ENCODE data around the gene GMDS.

Gene GMDS

GRCh38 chr6:1729133-1729749, 516.2 kb downstream of the GMDS start:
- no peak for TF ChIP-seq TAF1 (IDR thresholded peaks at IDR 0.05; ENCODE audit: borderline replicate concordance, low read depth, low read length)
- TF ChIP-seq POLR2A (IDR thresholded peaks at IDR 0.05; ENCODE audit: low read depth, low read length) = no peak
- TF ChIP-seq POLR2AphosphoS5 (IDR thresholded peaks at IDR 0.05; ENCODE audit: low read depth, low read length) = no peak
- DNase-seq (ENCODE audit: insufficient read length) = no peak
- no peak for FAIRE-seq

DNA sequence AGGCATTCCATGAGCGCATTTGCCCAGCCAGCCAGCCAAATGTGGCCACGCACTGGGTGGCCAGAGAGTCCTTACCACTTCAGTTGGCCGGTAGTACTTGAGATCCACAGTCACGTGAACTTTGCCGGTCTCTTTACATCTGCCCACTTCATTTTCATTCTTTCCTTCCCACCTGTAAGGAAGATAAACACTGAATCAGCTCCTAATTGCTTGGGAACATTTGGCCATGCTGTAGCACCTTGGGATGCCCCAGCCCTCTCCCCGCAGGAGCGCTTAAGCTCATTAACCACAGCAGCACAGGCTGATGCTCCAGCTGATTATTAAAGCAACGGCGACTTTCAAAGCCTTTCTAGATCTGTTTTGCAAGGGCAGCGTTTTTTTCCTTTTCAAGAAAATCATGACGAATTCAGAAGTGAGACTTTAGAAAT, 519.0 kb downstream of the GMDS start:
- no peak for FAIRE-seq
- TF ChIP-seq TAF1 (IDR thresholded peaks at IDR 0.05; ENCODE audit: borderline replicate concordance, low read depth, low read length) (no peak), POLR2AphosphoS5 (IDR thresholded peaks at IDR 0.05; ENCODE audit: low read depth, low read length) (no peak), POLR2A (IDR thresholded peaks at IDR 0.05; ENCODE audit: low read depth, low read length) (no peak)
- DNase-seq (ENCODE audit: insufficient read length) = no peak

DNA sequence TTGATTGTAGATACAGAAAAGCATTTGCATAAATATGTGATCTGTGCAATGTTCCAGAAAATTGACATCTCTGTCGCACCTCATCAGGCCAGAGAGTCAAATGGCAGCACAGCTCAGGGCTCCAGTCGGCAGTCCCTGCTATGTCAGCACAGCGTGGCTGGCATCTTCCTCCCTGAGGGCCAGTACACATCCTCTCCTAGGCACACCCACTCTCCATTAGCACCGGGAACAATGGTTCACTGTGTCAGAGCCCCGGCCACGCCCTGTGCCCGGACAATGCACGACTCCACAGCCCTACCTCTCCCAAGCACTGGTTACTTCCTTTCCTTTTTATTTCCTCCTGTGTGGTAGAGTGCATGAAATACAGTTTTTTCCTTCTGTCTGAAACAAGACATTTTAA, 520.8 kb downstream of the GMDS start:
- FAIRE-seq (no peak), DNase-seq (ENCODE audit: insufficient read length) (no peak)
- TF ChIP-seq TAF1 (IDR thresholded peaks at IDR 0.05; ENCODE audit: borderline replicate concordance, low read depth, low read length) (no peak), POLR2AphosphoS5 (IDR thresholded peaks at IDR 0.05; ENCODE audit: low read depth, low read length) (no peak)

GRCh38 chr6:1724124-1724523, 521.3 kb downstream of the GMDS start:
- TF ChIP-seq TAF1 (IDR thresholded peaks at IDR 0.05; ENCODE audit: borderline replicate concordance, low read depth, low read length) (no peak), POLR2A (IDR thresholded peaks at IDR 0.05; ENCODE audit: low read depth, low read length) (no peak), POLR2AphosphoS5 (IDR thresholded peaks at IDR 0.05; ENCODE audit: low read depth, low read length) (no peak)
- no peak for DNase-seq (ENCODE audit: insufficient read length)
- peak; percentile 9 for FAIRE-seq

DNA sequence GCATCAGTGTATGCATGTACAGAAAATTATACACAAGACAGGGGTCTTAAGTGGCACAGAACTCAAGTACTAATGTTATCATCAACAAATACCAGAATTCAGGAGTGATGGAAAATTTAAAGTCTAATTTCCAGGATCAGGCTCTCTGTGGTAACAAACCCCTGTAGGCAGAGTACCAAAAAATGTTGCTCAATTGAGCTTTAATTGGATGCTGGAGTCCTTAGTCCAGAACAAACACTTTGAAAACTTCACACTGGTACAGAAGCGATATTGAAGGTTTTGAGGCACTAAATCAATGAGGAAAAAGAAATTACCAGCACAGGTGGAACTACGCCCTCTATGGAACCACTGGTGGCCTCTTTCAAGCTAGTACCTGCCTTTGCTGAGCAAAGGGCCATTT, 522.6 kb downstream of the GMDS start:
- TF ChIP-seq POLR2A (IDR thresholded peaks at IDR 0.05; ENCODE audit: low read depth, low read length) (no peak), POLR2AphosphoS5 (IDR thresholded peaks at IDR 0.05; ENCODE audit: low read depth, low read length) (no peak)
- DNase-seq (ENCODE audit: insufficient read length) (no peak), FAIRE-seq (no peak)

- FAIRE-seq (no peak), DNase-seq (ENCODE audit: insufficient read length) (no peak)
- no peak for TF ChIP-seq TAF1 (IDR thresholded peaks at IDR 0.05; ENCODE audit: borderline replicate concordance, low read depth, low read length)
- TF ChIP-seq POLR2AphosphoS5 (IDR thresholded peaks at IDR 0.05; ENCODE audit: low read depth, low read length) = no peak
- TF ChIP-seq POLR2A (IDR thresholded peaks at IDR 0.05; ENCODE audit: low read depth, low read length) = no peak
These were observed 524.6 kb downstream of the GMDS start for GRCh38 chr6:1720620-1721322.

DNA sequence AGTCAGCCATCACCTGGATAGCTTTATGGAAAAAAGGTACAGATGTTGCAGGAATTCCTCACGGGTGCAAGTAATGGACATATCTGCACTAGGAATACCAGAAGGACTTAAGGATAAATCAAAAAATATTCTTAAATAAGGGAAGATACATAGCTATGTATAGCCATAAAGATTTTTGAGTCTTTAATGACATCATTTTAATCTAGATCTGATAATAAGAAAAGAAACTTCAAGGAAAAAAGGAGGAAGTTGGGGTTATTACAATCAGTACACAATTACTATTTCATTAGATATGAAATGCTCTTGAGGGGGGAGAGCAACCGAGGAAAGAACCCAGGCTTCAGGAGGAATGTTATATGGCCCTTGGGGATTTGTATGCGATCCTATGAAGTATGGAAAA, 525.5 kb downstream of the GMDS start:
- TF ChIP-seq POLR2AphosphoS5 (IDR thresholded peaks at IDR 0.05; ENCODE audit: low read depth, low read length) (no peak), TAF1 (IDR thresholded peaks at IDR 0.05; ENCODE audit: borderline replicate concordance, low read depth, low read length) (no peak), POLR2A (IDR thresholded peaks at IDR 0.05; ENCODE audit: low read depth, low read length) (no peak)

GRCh38 chr6:1716868-1717267, 528.5 kb downstream of the GMDS start:
- no peak for TF ChIP-seq POLR2AphosphoS5 (IDR thresholded peaks at IDR 0.05; ENCODE audit: low read depth, low read length)
- DNase-seq (ENCODE audit: insufficient read length) (no peak), FAIRE-seq (no peak)

More for the DNA sequence above, 525.5 kb downstream of the GMDS start:
- FAIRE-seq (no peak), DNase-seq (ENCODE audit: insufficient read length) (no peak)

- FAIRE-seq = no peak
- no peak for DNase-seq (ENCODE audit: insufficient read length)
- no peak for TF ChIP-seq POLR2A (IDR thresholded peaks at IDR 0.05; ENCODE audit: low read depth, low read length)
- no peak for TF ChIP-seq TAF1 (IDR thresholded peaks at IDR 0.05; ENCODE audit: borderline replicate concordance, low read depth, low read length)
- TF ChIP-seq POLR2AphosphoS5 (IDR thresholded peaks at IDR 0.05; ENCODE audit: low read depth, low read length) = no peak
These were observed 529.0 kb downstream of the GMDS start for GRCh38 chr6:1716396-1716795.

DNA sequence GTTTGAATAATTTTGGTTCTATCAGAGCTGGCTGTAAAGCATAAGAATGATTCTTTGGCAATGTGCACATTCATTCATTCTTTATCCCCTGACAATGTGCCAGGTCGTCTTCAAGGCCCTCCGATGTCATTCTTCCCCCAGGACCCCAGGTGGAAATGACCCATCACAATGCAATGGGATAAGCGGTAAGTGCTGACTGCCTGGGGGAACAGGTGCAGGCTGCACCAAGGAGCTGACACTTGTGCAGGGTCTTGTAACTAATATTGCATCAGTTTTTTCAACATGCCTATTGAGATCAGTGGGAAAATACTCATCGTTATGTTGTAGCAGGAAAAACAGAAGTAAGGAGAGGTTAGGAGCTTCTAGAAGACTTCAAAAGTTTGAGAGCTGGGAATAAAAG, 530.1 kb downstream of the GMDS start:
- TF ChIP-seq POLR2A (IDR thresholded peaks at IDR 0.05; ENCODE audit: low read depth, low read length) = no peak
- TF ChIP-seq TAF1 (IDR thresholded peaks at IDR 0.05; ENCODE audit: borderline replicate concordance, low read depth, low read length) = no peak
- no peak for TF ChIP-seq POLR2AphosphoS5 (IDR thresholded peaks at IDR 0.05; ENCODE audit: low read depth, low read length)
- FAIRE-seq (no peak), DNase-seq (ENCODE audit: insufficient read length) (no peak)

GRCh38 chr6:1714654-1715053, 530.8 kb downstream of the GMDS start:
- no peak for TF ChIP-seq POLR2A (IDR thresholded peaks at IDR 0.05; ENCODE audit: low read depth, low read length)
- TF ChIP-seq POLR2AphosphoS5 (IDR thresholded peaks at IDR 0.05; ENCODE audit: low read depth, low read length) = no peak
- no peak for TF ChIP-seq TAF1 (IDR thresholded peaks at IDR 0.05; ENCODE audit: borderline replicate concordance, low read depth, low read length)
- no peak for DNase-seq (ENCODE audit: insufficient read length)
- no peak for FAIRE-seq

DNA sequence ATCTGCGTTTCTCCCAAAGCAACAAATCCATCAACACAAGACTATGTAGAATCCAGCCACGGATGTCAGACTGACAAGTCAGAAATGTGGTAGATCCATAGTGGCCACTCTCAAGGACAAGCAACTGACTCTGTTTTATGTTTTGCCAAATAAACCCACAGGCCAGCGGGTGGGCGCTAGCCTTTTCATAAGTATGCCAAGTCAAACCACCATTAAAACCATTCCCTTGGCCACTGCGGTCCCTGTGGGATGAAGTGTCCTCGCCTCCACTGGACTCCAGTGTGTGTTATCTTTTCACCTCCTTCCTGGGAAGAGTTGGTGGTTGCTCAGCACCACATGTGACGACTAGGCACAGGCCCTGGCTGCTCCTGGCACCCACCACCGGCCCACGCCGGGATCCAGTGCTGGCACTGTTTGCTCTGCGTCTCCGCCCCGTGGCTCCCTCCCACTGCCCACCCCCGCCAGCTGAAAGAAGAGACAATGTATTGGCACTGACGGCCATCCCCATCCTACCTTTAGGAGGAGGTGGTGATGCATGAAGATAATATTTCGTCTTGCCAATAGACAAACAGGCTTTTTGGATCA, 532.3 kb downstream of the GMDS start:
- FAIRE-seq (no peak), DNase-seq (ENCODE audit: insufficient read length) (no peak)
- no peak for TF ChIP-seq POLR2AphosphoS5 (IDR thresholded peaks at IDR 0.05; ENCODE audit: low read depth, low read length)
- TF ChIP-seq POLR2A (IDR thresholded peaks at IDR 0.05; ENCODE audit: low read depth, low read length) = no peak
- TF ChIP-seq TAF1 (IDR thresholded peaks at IDR 0.05; ENCODE audit: borderline replicate concordance, low read depth, low read length) = no peak

All from GM12892 (cell line).